HG03571 (cell line): ENCODE measurements around the gene CTBP2.
"Not testable (repeated sequence)": the region's sequence is repeated elsewhere in the genome, so short reads cannot be mapped to it uniquely, and the experiment has no call there.

ENCODE experiments used
- ATAC-seq: cut with Tn5 transposase; IDR thresholded peaks from one replicate; pipeline ENCODE4 v1.9.1; 2021; ENCODE audit not compliant: unreplicated experiment

CTBP2 gene

GRCh38 chr10:125158601-125159485 is 1.5 kb downstream of the CTBP2 start:
- ATAC-seq, result no peak

- no peak for ATAC-seq
Measured at GRCh38 chr10:125158275-125158600, 2.1 kb downstream of the CTBP2 start.

GRCh38 chr10:125157505-125157904 is 2.9 kb downstream of the CTBP2 start:
- no peak for ATAC-seq

GRCh38 chr10:125156739-125157480 is 3.5 kb downstream of the CTBP2 start:
- ATAC-seq, result no peak

GRCh38 chr10:125156196-125156595 is 4.2 kb downstream of the CTBP2 start:
- no peak for ATAC-seq

GRCh38 chr10:125155101-125155500 is 5.3 kb downstream of the CTBP2 start:
- no peak for ATAC-seq

- ATAC-seq, result no peak
Measured at GRCh38 chr10:125154529-125154928, 5.8 kb downstream of the CTBP2 start.

GRCh38 chr10:125153703-125154490 is 6.5 kb downstream of the CTBP2 start:
- ATAC-seq, result no peak

GRCh38 chr10:125152450-125153368 is 7.7 kb downstream of the CTBP2 start:
- no peak for ATAC-seq

- no peak for ATAC-seq
Measured at GRCh38 chr10:125151553-125152449, 8.6 kb downstream of the CTBP2 start.

GRCh38 chr10:125151170-125151552 is 9.2 kb downstream of the CTBP2 start:
- no peak for ATAC-seq

- ATAC-seq, result not testable (repeated sequence)
Measured at GRCh38 chr10:125150376-125151083, 9.8 kb downstream of the CTBP2 start.

- ATAC-seq, result no peak
Measured at GRCh38 chr10:125149680-125150047, 10.7 kb downstream of the CTBP2 start.

GRCh38 chr10:125149036-125149679 is 11.2 kb downstream of the CTBP2 start:
- ATAC-seq, result no peak

- no peak for ATAC-seq
Measured at GRCh38 chr10:125148528-125148927, 11.8 kb downstream of the CTBP2 start.

GRCh38 chr10:125147971-125148439 is 12.4 kb downstream of the CTBP2 start:
- no peak for ATAC-seq

GRCh38 chr10:125146791-125147579 is 13.4 kb downstream of the CTBP2 start:
- no peak for ATAC-seq
